GM19023 (cell line): ENCODE data around the gene BTN1A1.
"Not testable (repeated sequence)": the region's sequence is repeated elsewhere in the genome, so short reads cannot be mapped to it uniquely, and the experiment has no call there.

Source experiments
- ATAC-seq: cut with Tn5 transposase; IDR thresholded peaks from one replicate; pipeline ENCODE4 v1.9.1; 2021; ENCODE audit warnings: mild to moderate bottlenecking, moderate library complexity; ENCODE audit not compliant: unreplicated experiment

BTN1A1 gene, protein sequence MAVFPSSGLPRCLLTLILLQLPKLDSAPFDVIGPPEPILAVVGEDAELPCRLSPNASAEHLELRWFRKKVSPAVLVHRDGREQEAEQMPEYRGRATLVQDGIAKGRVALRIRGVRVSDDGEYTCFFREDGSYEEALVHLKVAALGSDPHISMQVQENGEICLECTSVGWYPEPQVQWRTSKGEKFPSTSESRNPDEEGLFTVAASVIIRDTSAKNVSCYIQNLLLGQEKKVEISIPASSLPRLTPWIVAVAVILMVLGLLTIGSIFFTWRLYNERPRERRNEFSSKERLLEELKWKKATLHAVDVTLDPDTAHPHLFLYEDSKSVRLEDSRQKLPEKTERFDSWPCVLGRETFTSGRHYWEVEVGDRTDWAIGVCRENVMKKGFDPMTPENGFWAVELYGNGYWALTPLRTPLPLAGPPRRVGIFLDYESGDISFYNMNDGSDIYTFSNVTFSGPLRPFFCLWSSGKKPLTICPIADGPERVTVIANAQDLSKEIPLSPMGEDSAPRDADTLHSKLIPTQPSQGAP

DNA sequence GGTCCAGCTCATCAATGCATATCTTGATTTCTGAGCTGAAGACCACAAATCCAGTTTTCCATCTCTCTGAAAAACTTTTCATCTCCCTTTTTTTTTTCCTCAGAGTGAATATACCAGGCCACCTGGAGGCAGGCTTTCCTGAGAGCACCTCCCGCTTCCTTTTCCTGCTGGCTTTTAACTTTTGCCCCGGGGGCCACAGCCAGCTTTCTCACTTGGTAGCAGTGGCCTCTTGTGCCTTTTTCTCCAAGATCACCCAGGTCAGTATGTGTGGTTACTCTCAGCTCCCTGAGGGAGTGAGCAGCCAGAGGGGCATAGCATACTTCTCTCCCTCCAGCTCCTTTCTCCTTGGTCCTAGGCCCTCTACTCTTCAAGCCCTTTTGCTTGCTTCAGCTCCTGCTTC, at the start of gene BTN1A1:
TSS of gene BTN1A1 (plus strand) at position 202 of the 400 bp plus-strand sequence. CDS start 984 bp downstream, outside the sequence.
- no peak for ATAC-seq

DNA sequence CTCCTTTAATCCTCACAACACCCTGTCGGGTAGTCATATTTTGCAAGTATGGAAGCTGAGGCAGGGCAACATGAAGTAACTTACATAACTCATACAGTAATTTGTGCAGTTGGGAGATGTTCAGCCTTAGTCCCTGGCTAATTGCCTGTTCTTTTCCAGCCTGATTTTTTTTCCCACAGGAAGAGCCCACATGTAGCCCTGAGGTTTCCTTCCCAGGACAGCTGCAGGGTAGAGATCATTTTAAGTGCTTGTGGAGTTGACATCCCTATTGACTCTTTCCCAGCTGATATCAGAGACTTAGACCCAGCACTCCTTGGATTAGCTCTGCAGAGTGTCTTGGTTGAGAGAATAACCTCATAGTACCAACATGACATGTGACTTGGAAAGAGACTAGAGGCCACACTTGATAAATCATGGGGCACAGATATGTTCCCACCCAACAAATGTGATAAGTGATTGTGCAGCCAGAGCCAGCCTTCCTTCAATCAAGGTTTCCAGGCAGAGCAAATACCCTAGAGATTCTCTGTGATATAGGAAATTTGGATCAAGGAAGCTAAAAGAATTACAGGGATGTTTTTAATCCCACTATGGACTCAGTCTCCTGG, 47.4 kb upstream of the BTN1A1 start:
- ATAC-seq, result no peak

DNA sequence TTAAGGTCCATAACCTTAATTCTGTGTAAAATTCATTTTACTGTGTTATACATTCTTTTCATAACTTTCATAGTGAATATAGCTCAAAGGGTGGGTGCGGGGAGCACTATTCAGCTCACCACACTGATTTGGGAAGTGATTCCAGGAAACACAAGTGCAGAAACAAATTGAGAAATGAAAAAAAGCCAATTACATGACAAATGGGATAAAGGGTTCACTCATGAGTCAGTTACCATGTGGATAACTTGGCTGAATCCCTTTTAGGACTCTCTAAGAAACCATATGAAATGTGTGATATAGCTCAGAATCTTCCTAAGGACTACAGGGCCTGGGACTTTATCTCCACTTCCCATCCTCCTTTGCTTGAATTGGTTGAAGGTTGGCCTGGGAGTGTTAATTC, 45.5 kb upstream of the BTN1A1 start:
- ATAC-seq, result no peak

DNA sequence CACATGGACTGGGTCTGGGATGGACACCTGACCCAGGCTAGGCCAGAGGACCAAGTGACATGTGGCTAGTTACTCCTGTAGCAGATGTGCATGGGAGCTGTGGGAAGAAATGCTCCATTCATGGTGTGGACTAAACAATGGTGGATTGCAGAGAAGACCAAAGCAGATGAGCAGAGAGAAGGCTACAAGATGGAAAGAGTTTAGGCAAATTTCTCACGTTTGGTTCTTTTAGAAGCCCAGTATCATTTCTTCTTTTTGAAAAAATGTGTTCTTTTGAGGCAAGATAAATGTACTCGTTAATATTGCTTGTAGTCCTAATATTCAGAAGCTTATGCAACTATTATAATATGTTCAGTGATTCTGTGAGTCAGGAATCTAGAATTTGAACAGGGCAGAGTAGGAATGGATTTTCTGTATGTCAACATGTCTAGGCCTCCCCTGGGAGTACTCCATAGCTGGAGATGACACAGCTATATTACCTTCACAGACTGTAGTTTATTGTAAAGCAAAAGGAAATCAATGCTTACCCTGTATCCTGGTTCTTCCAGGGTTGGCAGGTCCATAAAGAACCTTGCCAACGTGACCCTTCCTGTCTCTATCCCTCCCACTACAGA, 44.6 kb upstream of the BTN1A1 start:
- no peak for ATAC-seq

DNA sequence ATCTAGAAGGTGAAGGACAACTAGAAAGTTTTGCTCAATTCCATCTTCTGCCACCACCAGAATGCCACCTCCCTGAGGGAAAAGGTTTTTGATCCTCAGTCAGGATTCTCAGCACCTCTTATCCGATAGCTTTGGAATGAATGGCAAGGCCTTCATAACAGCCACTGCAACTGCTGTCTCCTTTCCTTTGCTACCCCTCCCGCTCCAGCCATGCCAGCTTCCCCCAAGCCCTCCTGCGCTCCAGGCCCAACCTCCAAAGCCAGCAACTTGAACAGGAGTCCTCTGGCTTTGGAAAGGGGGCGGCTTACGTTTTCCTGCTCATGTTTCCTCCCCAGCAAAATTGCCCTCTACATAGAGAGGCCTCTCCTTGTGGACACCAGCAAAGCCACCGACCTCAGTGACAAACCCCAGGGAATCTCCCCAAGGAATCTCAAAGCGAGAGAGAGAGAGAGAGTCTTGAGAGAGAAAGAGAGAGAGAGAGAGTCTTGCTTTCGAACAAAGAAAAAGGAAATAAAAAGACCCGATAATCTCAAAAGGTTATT, 42.8 kb upstream of the BTN1A1 start:
- ATAC-seq, result peak; percentile 20

DNA sequence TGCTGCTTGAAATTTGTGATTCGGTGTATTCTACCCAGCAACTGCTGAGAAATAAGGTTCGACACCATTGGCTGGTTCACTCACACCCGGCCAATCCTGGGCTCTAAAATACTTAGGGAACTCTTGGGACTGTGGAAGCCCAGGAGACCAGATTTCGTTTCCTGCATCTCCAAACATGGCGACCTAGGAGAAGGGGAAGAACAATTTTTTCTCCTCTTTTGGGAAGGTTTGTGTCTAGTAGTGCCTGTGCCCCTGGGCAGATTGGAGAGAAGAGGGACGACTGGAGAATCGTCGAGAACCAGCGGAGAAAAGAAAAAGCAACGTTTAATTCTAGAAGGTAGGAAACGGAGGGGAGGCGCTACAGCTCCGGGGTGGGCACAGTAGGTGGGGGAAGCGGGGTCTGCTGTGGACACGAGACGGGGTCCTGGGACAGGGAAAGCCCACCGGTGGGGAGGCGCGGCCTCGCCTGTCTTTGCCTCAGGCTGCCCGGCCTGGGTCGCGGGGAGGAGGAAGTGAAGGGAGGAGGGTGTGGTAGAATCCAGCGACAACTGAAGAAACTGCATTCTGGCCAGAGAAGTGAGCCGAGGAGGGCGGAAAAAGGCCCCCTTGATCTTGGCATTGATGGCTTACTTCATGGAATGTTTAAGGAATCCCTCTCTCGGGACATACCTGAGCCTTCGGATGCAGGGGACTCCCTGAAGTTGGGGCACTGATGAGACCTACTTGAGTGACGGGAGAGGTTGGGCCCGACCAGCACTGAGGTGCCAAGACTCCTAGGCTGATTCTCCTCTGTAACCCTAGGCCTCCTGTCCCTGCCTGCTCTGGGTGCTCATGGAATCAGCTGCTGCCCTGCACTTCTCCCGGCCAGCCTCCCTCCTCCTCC, 42.1 kb upstream of the BTN1A1 start, which contains the start of gene BTN2A1:
TSS of gene BTN2A1 (plus strand) at position 150 of the 883 bp plus-strand sequence. CDS start at position 832, 682 bp downstream.
- ATAC-seq, result peak; percentile 97

DNA sequence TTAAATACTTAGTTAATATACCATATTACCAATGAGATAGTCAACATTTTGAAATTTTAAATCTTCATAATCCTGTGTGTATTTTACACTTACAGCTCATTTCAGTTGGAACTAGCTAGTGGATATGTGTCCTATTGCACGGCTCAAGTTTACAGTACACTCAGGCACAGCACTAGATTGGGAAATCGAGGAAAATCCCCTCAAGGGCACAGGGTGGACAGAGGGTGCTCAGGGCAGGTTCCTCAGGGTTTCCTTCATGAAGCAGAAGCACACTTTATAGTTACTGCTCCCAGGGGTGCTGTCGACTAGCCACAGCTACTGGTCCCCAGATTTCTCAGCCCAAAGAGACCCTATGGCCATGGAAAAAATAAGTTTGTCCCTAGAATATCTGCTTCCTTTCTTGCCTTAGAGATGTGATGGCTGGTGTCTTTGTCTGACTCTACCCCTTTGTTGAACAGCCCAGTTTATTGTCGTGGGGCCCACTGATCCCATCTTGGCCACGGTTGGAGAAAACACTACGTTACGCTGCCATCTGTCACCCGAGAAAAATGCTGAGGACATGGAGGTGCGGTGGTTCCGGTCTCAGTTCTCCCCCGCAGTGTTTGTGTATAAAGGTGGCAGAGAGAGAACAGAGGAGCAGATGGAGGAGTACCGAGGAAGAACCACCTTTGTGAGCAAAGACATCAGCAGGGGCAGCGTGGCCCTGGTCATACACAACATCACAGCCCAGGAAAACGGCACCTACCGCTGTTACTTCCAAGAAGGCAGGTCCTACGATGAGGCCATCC, 40.9 kb upstream of the BTN1A1 start:
- ATAC-seq, result no peak

DNA sequence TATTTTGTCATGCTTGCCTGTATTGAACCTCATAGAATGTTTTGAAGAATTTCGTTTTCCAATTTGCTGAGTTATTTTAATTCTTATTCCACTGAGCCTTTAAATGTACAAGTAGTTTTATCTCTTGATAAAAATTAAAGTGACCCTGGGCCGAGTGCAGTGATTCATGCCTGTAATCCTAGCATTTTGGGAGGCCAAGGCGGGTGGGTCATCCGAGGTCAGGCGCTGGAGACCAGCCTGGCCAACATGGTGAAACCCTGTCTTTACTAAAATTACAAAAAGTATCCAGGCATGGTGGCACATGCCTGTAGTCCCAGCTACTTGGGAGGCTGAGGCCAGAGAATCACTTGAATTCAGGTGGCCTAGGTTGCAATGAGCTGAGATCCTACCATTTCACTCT, 38.8 kb upstream of the BTN1A1 start:
- not testable (repeated sequence) for ATAC-seq

DNA sequence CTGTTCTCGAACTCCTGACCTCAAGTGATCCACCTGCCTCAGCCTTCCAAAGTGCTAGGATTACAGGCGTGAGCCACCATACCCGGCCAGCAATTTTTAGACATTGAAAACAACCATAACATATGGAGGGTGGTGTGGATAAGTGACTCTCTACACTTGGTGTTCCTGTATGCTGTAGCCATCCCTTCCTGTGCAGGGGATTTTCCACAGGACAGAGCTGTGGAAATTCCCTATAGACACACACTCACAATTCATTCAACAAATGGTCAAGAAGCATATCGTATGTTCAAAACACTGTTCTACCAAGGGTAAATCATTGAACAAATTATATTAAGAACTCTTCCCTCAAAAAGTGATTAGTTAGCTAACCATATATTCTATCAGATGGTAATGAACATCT, 36.1 kb upstream of the BTN1A1 start:
- no peak for ATAC-seq

DNA sequence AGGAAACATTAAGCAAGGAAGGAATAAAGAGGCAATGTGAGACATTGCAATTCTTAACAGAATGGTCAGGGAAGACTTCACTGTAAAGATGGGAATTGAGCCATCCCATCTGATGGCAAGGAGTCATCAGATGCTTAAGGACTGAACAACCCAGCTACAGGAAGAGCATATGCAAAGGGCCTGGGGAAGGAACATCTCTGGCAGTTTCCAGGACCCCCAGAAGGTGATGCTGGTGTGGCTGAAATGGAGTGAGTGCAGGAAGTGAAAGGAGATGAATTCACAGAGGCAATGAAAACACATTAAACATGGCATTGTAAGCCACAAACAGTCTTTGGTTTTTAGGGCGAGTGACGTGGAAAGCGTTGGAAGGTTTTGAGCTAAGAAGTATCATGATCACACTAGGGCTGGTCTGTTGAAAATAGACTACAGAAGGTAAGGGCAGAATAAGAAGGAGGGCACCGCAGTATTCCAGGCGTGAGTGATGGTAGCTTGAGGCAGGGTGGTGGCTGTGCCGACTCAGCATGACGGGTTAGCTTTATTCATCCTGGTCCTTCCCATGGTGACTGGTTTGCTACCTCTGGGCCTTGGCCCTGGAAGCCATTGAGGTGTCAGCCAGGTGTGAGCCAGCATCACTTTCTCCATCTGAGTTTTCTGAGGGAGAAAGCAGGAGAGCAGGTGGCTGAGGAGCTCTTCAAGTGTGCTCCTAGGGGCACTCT, 35.5 kb upstream of the BTN1A1 start:
- ATAC-seq, result no peak

DNA sequence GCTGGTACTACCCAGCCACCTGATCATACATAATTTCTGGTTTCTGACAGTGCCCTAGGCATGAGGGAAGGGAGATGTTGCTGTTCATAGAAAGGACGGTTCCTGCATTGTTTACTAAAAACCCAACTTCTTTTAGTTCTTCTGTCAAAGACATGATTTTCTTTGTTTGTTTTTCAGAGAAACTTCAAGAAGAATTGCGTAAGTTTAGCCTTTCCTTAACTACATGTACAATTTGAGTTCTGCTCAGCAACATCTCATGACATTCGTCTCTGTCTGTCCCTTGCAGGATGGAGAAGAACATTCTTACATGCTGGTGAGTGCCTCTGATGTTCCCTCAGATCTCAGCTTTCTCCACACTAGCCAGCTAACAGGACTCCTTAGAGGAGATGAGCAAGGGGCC, 34.3 kb upstream of the BTN1A1 start:
- ATAC-seq, result no peak

DNA sequence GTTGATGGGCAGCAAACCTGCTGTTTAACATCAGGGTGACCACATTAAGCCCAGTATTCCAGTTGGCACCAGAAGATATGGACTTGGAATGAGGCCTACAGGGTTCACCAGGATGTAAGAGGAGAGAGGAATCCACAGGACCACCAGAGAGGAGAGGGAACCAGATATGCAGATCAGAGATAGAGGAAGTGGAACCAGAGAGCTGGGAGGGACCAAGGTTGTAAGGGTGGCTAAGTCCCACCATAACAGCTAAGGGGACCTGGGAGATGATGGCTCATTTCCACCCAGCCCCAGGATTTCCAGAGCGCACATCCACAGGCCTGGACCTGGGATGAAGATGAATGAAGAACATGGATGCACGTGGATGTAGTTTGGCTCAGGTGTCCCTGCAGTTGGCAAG, 31.3 kb upstream of the BTN1A1 start:
- no peak for ATAC-seq

DNA sequence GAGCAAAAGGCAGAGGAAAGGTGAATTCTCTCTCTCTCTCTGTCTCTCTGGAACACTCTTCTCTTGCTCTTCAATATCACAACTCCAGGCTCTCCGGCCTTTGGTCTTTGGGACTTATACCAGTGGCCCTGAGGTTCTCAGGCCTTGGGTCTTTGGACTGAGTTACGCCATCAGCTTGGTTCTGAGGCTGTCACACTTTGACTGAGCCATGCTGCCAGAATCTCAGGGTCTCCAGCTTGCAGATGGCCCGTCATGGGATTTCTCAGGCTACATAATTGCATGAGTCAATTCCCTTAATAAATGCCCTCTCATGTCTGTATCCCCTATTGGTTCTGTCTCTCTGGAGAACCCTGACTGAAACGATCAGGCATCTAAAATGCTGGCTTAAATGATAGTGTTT, 29.5 kb upstream of the BTN1A1 start:
- ATAC-seq, result no peak

DNA sequence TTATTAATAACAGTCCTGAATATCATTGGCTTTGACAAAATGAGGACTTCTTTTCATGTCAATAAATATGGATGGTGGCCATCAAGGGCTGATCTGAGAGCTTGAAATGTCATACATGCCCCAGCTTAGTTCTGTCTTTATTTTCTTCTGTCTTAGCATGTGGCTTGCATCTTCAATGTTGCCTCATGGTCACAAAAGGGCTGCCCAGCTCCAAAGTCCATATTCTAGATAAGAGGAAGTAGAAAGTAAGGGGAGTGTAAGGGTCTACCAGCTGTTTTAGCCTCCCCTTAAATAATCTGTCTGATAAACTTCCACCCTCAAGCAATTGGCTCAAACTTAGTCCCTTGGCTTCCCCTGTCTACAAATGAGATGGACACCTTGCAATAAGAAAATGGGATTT, 28.1 kb upstream of the BTN1A1 start:
- no peak for ATAC-seq

DNA sequence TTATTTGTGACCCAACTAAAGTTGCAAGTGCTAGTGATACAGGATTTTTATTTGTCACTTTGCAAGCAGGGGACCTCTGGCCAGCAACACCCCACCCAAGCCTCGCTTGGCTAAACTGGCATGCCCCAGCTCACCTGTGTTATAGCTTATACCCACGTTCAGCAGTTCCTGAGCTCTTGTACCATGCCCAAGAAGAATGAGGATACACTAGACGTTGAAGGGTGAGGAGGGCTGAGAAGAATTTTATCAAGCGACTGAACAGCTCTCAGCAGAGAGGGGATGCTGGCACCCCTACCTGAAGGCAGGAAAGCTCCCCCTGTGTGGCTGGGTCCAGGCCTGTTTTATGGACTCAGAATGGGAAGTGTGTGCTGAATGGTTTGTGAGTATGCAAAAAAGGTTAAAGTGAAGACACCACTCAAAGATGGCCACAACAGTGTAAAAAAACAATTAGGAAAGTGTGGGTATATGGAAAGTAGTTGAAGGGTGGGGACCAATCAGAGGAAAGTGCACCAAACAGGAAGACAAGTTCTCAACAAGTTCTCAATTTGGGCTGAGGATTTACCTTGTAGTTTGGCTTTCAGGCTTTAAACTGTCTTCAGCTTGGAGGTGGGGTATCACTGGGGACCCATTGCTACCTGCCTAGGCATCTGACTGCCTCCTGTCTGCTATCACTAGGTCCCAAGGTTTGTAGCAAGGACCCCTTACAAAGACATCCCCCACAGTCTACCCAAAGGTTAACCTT, 27.4 kb upstream of the BTN1A1 start:
- no peak for ATAC-seq

DNA sequence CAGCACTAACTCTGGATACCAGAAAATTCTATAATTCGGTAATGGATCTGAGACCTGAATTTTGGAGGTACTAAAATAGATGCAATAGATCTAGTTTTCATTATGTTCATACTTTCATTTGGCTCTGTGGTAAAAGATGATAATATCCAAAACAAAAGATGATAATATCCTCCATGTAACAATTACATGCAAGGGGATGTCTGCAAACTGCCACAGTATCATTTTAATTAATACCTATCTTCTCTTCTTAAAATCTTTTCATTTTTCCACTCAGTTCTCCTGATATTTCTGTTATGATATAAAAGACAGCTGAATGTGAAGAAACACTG, 26.7 kb upstream of the BTN1A1 start:
- ATAC-seq, result no peak

DNA sequence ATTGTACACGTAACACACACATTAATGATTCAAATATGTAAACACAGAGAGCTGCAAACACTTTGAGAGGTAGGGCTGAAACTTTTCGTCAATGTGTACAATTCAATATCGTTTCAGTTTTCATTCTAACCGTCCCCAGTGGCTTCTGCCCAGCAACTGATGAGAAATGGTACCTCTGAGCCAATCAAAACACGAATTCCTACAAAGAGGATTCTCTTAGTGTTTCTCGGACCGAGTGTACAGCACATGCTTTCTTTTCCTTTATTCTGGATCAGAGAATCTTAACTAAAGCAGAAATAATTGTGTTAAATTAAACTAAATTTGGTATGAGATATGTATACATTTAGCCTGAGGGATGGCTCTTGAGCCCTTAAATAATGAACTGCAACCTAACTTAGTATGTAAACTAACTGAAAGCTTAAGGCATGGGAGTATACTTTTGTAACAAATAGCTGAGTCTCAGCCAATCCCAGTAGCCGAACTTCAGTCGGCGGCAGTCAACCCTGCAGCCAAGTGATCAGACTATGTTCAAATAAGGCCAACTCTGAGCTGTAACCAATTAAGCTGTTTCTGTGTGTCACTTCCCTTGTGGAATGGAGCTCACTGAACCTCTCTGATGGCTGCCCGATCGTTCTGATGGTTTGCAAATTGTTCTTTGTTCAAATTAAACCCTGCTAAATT, 26.2 kb upstream of the BTN1A1 start:
- ATAC-seq, result peak; percentile 93

DNA sequence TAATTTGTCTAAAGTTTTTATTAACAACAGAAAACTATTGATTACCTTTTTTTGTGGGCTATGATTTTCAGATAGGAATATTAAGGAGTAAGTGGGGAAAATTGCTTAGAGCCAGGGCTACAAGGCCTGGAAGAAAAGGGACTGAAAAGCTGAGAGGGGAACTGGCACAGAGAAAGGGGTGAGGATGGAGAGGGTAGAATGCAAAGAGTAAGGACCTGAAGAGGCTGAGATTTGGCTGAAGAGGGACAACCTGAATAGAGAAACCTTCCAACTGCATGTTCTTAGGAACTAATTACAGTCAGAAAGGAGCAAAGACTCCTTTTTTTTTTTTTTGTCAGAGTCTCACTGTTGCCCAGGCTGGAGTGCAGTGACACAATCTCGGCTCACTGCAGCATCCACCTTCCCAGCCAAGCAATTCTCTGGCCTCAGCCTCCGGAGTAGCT, 25.6 kb upstream of the BTN1A1 start:
- ATAC-seq, result no peak
